MCF 10A (cell line): ENCODE results near the gene TOPAZ1. TPM values are rescaled to one million over a fixed set of nuclear protein-coding genes. Genes with fewer than 3 reads are reported as not detected.

Experiments used
- BruUV-seq: library from RNA; stranded (reverse); fragments of 400-500 nt; replicated peaks from 2 replicates; lab custom pipeline; 2021; lab: Mats Ljungman, UMichigan
- CTCF ChIA-PET: fragments of 300-600 bp; sonication (Branson Sonifier 250); formaldehyde crosslinking; extraction: SDS; loops from one replicate; lab custom pipeline; 2021; ENCODE audit warnings: antibody characterized with exemption, inconsistent platforms; lab: Yijun Ruan, JAX
- POLR2A ChIA-PET: fragments of 300-600, 350-650 bp; sonication (Branson Sonifier 250); formaldehyde crosslinking; extraction: SDS; loops from one replicate; lab custom pipeline; 2020; ENCODE audit warnings: antibody characterized with exemption, inconsistent platforms; lab: Yijun Ruan, JAX
- DNase-seq: peaks from one replicate; pipeline ENCODE4 v3.0.0-alpha.2; 2018; ENCODE audit not compliant: unreplicated experiment
- H3K27ac Mint-ChIP-seq: one replicate; pipeline ENCODE4 v1.8.0; 2022; ENCODE audit warnings: mild to moderate bottlenecking, low read depth, mixed read lengths; ENCODE audit not compliant: unreplicated experiment
- H3K27me3 Mint-ChIP-seq: one replicate; pipeline ENCODE4 v1.8.0; 2022; ENCODE audit warnings: mixed read lengths; ENCODE audit not compliant: insufficient read depth, unreplicated experiment
- H3K36me3 Mint-ChIP-seq: one replicate; pipeline ENCODE4 v1.8.0; 2022; ENCODE audit warnings: mild to moderate bottlenecking, moderate library complexity, mixed read lengths; ENCODE audit not compliant: insufficient read depth, unreplicated experiment
- H3K4me1 Mint-ChIP-seq: one replicate; pipeline ENCODE4 v1.8.0; 2022; ENCODE audit warnings: mixed read lengths; ENCODE audit not compliant: insufficient read depth, unreplicated experiment
- H3K4me3 Mint-ChIP-seq: one replicate; pipeline ENCODE4 v1.8.0; 2022; ENCODE audit warnings: mild to moderate bottlenecking, moderate library complexity, mixed read lengths; ENCODE audit not compliant: unreplicated experiment
- H3K9me3 Mint-ChIP-seq: one replicate; pipeline ENCODE4 v1.8.0; 2022; ENCODE audit warnings: mixed read lengths; ENCODE audit not compliant: unreplicated experiment
- intact Hi-C: fragments of 100-400 bp; cut with micrococcal nuclease; formaldehyde crosslinking; loops from 2 replicates; pipeline ENCODE4 v1.14.1; 2022
- total RNA-seq: library from RNA; stranded (reverse); gene quantifications from 2 replicates; pipeline ENCODE4 v1.2.3, GENCODE V29; 2022
- TF ChIP-seq, protein P1 (sequence below): fragments of 200-600 bp; IDR thresholded peaks from one replicate; pipeline ENCODE4 v1.8.0; 2022; ENCODE audit warnings: antibody characterized with exemption, mild to moderate bottlenecking; ENCODE audit not compliant: unreplicated experiment

Gene TOPAZ1
- total RNA-seq, 1 experiment from 2014 or later, result not detected

DNA sequence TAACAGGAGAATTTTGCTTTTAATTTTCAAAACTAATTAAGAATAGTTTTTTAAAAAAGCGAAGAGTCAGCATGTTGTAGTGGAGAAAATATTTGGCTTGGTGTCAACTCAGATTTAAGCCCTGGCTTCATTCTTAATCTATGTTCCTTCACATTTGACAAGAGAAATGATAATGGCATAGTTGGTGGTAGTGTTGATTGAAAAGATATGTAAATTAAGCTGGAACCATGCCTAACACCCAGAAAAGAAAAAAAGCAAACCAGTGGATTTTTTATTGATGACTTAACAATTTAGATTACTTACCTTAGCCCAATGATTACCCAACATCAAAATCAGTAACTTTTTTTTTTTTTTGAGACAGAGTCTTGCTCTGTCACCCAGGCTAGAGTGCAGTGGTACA, 124.3 kb downstream of the TOPAZ1 start:
- TF ChIP-seq, protein P1, sequence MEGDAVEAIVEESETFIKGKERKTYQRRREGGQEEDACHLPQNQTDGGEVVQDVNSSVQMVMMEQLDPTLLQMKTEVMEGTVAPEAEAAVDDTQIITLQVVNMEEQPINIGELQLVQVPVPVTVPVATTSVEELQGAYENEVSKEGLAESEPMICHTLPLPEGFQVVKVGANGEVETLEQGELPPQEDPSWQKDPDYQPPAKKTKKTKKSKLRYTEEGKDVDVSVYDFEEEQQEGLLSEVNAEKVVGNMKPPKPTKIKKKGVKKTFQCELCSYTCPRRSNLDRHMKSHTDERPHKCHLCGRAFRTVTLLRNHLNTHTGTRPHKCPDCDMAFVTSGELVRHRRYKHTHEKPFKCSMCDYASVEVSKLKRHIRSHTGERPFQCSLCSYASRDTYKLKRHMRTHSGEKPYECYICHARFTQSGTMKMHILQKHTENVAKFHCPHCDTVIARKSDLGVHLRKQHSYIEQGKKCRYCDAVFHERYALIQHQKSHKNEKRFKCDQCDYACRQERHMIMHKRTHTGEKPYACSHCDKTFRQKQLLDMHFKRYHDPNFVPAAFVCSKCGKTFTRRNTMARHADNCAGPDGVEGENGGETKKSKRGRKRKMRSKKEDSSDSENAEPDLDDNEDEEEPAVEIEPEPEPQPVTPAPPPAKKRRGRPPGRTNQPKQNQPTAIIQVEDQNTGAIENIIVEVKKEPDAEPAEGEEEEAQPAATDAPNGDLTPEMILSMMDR, result no peak
- BruUV-seq, result no TSS peak
- Mint-ChIP-seq H3K36me3 (peaks cover 10% of the 10 kb centered on the region), H3K9me3 (no peaks in the 10 kb centered on the region), H3K4me3 (no peak overlapping the region), H3K4me1 (no peaks in the 10 kb centered on the region), H3K27me3 (no peaks in the 10 kb centered on the region), H3K27ac (no peak overlapping the region)
- intact Hi-C loops, result no loop called here
- DNase-seq, result no peak
- ChIA-PET CTCF (no interaction called here), POLR2A (interaction anchor here (1.0 kb wide), 1 partner anchor 25 kb away, joined by 3 read pairs; no protein-coding TSS in a partner anchor)

GRCh38 chr3:44375450-44375849, 133.8 kb downstream of the TOPAZ1 start:
- TF ChIP-seq, protein P1, result no peak
- ChIA-PET CTCF (interaction anchor here (0.7 kb wide), 1 partner anchor 286 kb away, joined by 3 read pairs; no protein-coding TSS in a partner anchor), POLR2A (interaction anchor here (0.6 kb wide), 1 partner anchor 1144 kb away, joined by 3 read pairs; no protein-coding TSS in a partner anchor)
- DNase-seq, result no peak
- intact Hi-C loops, result no loop called here
- no TSS peak for BruUV-seq
- no peak overlapping the region for H3K4me3 Mint-ChIP-seq
- H3K9me3 Mint-ChIP-seq, result peaks cover 4% of the 10 kb centered on the region
- H3K36me3 Mint-ChIP-seq, result peaks cover 4% of the 10 kb centered on the region
- H3K27me3 Mint-ChIP-seq, result no peaks in the 10 kb centered on the region
- H3K27ac Mint-ChIP-seq, result no peak overlapping the region
- H3K4me1 Mint-ChIP-seq, result no peaks in the 10 kb centered on the region

Other genes starting within 250 kb of the TOPAZ1 start
- gene TCAIM, start 96.9 kb downstream of the TOPAZ1 start, total RNA-seq, result 20.4 and 26.6 TPM in 2 replicates
- gene ZNF445, start 235.8 kb downstream of the TOPAZ1 start, total RNA-seq, result 10.1 and 11.0 TPM in 2 replicates